Stimulated activated naive B cell treated with anti-CD40 and anti-IgM and Interleukin-4, amounts not matched to agents 10 μg/mL and 1 μg/mL and 100 μg/mL, for 72 hours (primary cell): ENCODE data around the gene TMPRSS3.
A peak's percentile ranks its signal among the peaks of the same experiment; 100 is the strongest.

Experiments used
- ATAC-seq, 2 donors: fragments of 150-1000 bp; cut with Tn5 transposase; replicated peaks; 2 replicates each; pipeline ENCODE4 v1.10.0; 2021; ENCODE audit warnings: moderate library complexity in 1 of 2
- DNase-seq: peaks from one replicate; pipeline ENCODE4 v3.0.0; 2021
- H3K27ac Mint-ChIP-seq: one replicate; pipeline ENCODE4 v1.8.0; 2022; ENCODE audit warnings: mild to moderate bottlenecking, mixed read lengths
- H3K27me3 Mint-ChIP-seq, 2 donors: one replicate each; pipeline ENCODE4 v1.8.0; 2022; ENCODE audit warnings: mixed read lengths in 2 of 2
- H3K36me3 Mint-ChIP-seq, 2 donors: one replicate each; pipeline ENCODE4 v1.8.0; 2022; ENCODE audit warnings: mixed read lengths in 2 of 2, mild to moderate bottlenecking in 1 of 2
- H3K4me1 Mint-ChIP-seq, 2 donors: one replicate each; pipeline ENCODE4 v1.8.0; 2022; ENCODE audit warnings: mixed read lengths in 2 of 2, mild to moderate bottlenecking in 1 of 2
- H3K4me3 Mint-ChIP-seq, 2 donors: one replicate each; pipeline ENCODE4 v1.8.0; 2022; ENCODE audit warnings: mild to moderate bottlenecking in 2 of 2, mixed read lengths in 2 of 2, moderate library complexity in 1 of 2
- H3K9me3 Mint-ChIP-seq, 2 donors: one replicate each; pipeline ENCODE4 v1.8.0; 2022; ENCODE audit warnings: mixed read lengths in 2 of 2, mild to moderate bottlenecking in 1 of 2

The TMPRSS3 gene

GRCh38 chr21:42395905-42396651 lies at the start of gene TMPRSS3:
TSS of gene TMPRSS3 (minus strand) at chr21:42396052. CDS start at chr21:42395417, 635 bp downstream.
- H3K4me1 Mint-ChIP-seq = peaks cover 32 to 50% of the 10 kb centered on the region in 2 donors
- peak within 1 kb of the TSS; percentile 32 for H3K27ac Mint-ChIP-seq
- H3K4me3 Mint-ChIP-seq = no peak within 1 kb of the TSS
- peaks cover 4 to 6% of the 10 kb centered on the region in 2 donors for H3K27me3 Mint-ChIP-seq
- DNase-seq (no peak), ATAC-seq (no peak)
- H3K36me3 Mint-ChIP-seq = no peaks in the 10 kb centered on the region
- no peaks in the 10 kb centered on the region for H3K9me3 Mint-ChIP-seq

DNA sequence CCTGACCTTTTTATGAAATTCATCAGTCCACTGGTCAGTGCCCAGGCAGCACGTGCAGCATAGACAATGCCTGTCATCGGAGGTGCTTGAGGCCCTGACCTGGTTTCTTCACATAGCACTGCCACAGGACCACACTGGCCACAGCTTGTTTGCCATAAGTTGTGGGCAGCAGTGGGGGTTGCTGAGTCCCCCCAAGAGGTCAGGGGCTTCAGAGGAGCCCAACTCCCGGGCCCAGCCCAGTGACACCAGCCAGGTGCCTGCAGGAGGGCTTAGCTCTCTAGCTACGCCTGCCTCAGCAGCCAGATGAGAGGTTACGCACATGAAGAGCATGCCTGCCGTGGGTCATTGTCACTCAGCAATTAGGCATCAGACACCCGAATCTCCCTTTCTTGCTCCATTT lies 49.5 kb upstream of the TMPRSS3 start:
- no peak overlapping the region for H3K27ac Mint-ChIP-seq
- H3K4me3 Mint-ChIP-seq = no peak overlapping the region
- H3K36me3 Mint-ChIP-seq = peaks cover 4 to 6% of the 10 kb centered on the region in 2 donors
- H3K27me3 Mint-ChIP-seq = peaks cover 18 to 27% of the 10 kb centered on the region in 2 donors
- ATAC-seq (no peak), DNase-seq (no peak)
- peaks cover 29 to 41% of the 10 kb centered on the region in 2 donors for H3K4me1 Mint-ChIP-seq
- no peaks in the 10 kb centered on the region for H3K9me3 Mint-ChIP-seq

DNA sequence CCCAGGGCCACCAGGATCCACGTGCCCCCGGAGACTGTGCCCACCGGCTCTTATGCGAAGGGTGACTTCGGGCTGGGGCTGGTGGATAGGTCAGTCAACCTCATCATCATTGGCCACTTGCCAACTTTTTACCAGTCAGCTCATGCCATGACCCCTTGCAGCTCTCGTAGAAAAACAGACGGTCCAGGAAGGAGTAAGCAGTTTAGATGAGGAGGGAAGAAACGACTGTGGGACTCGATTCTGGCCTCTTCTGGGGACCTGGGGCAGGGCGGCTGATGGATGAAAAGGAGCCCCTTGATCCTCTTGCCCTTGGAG lies 48.9 kb upstream of the TMPRSS3 start:
- ATAC-seq = no peak

DNA sequence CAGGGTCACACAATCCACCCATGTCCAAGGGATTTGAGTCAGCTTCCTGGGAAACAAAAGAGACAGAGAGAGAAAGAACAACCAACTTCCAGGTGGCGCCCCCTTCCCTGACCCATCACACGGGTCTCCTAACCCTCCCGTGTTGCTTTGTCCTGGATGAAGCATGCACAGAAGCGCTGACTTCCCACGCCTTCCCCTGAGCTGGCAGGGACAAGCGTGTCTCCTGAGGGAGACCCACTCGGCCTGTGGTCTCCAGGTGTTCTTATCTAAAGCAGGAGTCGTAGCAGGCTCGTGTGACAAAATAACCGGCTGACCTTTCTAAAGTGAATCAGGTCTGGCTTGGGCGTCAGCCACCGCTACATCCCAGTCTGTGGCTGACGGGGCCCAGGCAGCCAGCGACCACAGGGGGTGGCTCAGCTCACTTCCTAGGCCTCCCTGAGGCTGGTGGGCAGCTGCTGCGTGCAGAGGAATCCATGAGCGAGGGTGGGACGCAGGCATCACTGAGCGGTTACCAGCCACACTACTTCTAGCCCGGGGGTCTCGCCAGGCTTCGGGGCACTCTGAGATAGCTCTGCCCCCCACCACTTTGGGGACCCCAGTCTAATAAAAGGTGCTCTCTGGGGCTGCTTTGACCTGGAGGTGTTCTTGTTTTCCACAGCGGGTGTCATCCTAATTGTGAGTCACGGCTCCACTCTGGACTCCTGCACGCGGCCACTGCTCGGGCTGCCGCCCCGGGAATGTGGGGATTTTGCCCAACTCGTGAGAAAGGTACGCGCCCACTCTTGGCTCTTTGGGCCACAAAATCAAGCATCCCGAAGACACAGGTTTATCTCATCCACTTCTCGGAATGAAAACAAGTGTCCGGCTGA lies 48.3 kb upstream of the TMPRSS3 start:
- peaks cover 27 to 36% of the 10 kb centered on the region in 2 donors for H3K27me3 Mint-ChIP-seq
- no peak overlapping the region for H3K4me3 Mint-ChIP-seq
- no peak overlapping the region for H3K27ac Mint-ChIP-seq

More for the DNA sequence above, 48.9 kb upstream of the TMPRSS3 start:
- H3K4me3 Mint-ChIP-seq = no peak overlapping the region
- DNase-seq = no peak
- H3K9me3 Mint-ChIP-seq = peaks cover 0 to 2% of the 10 kb centered on the region in 2 donors
- no peak overlapping the region for H3K27ac Mint-ChIP-seq
- H3K4me1 Mint-ChIP-seq = peaks cover 28 to 41% of the 10 kb centered on the region in 2 donors
- H3K27me3 Mint-ChIP-seq = peaks cover 21 to 30% of the 10 kb centered on the region in 2 donors
- H3K36me3 Mint-ChIP-seq = peaks cover 4 to 9% of the 10 kb centered on the region in 2 donors

DNA sequence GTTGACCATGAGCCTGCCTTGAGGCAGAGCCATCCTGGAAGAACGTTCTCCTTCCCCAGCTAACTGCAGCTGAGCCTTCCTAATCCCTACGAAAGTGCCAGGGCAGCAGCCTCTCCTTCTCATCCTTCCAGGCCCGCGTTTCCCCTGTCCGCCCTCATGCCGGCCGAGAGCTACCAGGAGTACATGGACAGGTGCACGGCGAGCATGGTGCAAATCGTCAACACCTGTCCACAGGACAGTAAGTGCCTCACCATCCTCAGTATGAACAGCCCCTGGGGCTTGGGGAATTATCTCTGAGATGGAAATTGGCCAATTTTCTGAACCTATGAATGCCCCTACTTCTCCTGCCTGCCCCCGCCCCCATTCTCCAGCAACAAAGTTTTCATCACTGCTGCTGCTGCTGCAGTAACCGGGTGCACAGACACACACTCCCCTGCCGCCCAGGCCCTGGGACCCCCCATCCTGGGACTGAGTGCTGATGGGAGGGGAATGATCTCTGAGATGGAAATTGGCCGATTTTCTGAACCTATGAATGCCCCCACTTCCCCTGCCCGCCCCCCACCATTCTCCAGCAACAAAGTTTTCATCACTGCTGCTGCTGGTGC lies 47.4 kb upstream of the TMPRSS3 start:
- peaks cover 0 to 5% of the 10 kb centered on the region in 2 donors for H3K9me3 Mint-ChIP-seq
- H3K4me3 Mint-ChIP-seq = no peak overlapping the region
- peaks cover 34 to 36% of the 10 kb centered on the region in 2 donors for H3K4me1 Mint-ChIP-seq
- ATAC-seq = no peak
- H3K36me3 Mint-ChIP-seq = peaks cover 4 to 10% of the 10 kb centered on the region in 2 donors
- H3K27me3 Mint-ChIP-seq = peaks cover 35 to 42% of the 10 kb centered on the region in 2 donors
- DNase-seq = no peak
- H3K27ac Mint-ChIP-seq = no peak overlapping the region

More for the DNA sequence above, 48.3 kb upstream of the TMPRSS3 start:
- peaks cover 4 to 10% of the 10 kb centered on the region in 2 donors for H3K36me3 Mint-ChIP-seq
- ATAC-seq (no peak), DNase-seq (no peak)
- peaks cover 0 to 5% of the 10 kb centered on the region in 2 donors for H3K9me3 Mint-ChIP-seq
- H3K4me1 Mint-ChIP-seq = peaks cover 33 to 40% of the 10 kb centered on the region in 2 donors

DNA sequence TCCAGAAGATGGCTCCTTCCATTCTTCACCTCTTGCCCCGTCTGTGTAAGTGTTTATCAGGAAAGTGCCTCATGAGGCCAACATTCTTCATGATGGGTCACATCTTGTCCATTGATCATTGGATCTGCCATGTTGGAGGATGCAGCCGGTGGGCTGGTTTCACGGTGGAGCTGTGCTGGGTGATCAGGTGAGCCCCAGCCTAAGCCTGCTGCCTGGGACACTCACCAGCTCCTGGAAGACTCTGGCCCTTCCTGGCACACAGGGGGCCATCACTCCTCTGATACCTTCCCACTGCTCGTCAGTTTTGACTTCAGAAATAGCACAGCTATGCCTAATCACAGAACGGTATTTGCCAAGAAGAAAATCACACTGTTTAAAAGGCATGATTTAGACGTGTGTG lies 46.1 kb upstream of the TMPRSS3 start:
- ATAC-seq (no peak), DNase-seq (no peak)
- no peak overlapping the region for H3K27ac Mint-ChIP-seq
- H3K4me3 Mint-ChIP-seq = no peak overlapping the region
- H3K27me3 Mint-ChIP-seq = peaks cover 44 to 47% of the 10 kb centered on the region in 2 donors
- peaks cover 4 to 10% of the 10 kb centered on the region in 2 donors for H3K36me3 Mint-ChIP-seq
- H3K4me1 Mint-ChIP-seq = peaks cover 33 to 34% of the 10 kb centered on the region in 2 donors
- H3K9me3 Mint-ChIP-seq = peaks cover 3 to 5% of the 10 kb centered on the region in 2 donors

DNA sequence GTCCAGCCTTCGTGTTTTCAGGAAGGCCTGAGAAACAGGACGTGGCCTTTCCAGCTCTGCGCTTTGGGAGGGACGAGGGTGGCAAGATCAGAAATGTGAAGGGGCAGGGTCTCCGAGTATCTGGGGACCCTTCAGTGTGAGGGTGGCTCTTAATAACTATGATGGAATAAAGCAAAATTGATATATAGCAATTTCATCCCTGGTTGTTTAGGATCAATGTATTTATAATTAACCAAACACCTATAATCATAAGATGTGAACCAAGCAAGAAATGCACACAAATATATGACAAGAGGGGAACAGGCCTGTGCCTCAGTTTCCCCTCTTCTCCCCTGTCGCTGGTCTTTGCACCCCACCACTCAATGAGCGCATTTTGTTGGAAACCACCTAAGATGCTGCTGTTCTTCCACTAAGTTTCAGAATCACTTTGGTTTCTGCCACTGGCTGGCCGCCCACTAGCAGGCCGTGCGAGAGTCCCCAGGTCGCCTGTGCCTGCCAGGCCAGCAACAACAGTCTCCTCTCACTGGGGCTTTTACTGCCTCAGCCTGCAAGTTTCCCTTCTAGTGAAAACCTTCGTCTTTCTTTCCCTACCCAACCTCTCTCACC lies 44.4 kb upstream of the TMPRSS3 start:
- peak; percentile 83 to 91 for ATAC-seq
- peaks cover 21 to 23% of the 10 kb centered on the region in 2 donors for H3K4me1 Mint-ChIP-seq
- no peak for DNase-seq
- H3K27ac Mint-ChIP-seq = peak overlapping the region; percentile 51
- H3K36me3 Mint-ChIP-seq = peaks cover 0 to 7% of the 10 kb centered on the region in 2 donors
- peaks cover 36 to 45% of the 10 kb centered on the region in 2 donors for H3K27me3 Mint-ChIP-seq
- H3K4me3 Mint-ChIP-seq = peak overlapping the region in 1 of 2 donors; percentile 31
- H3K9me3 Mint-ChIP-seq = peaks cover 3 to 12% of the 10 kb centered on the region in 2 donors

GRCh38 chr21:42439284-42440186 lies 43.7 kb upstream of the TMPRSS3 start:
- no peak overlapping the region for H3K4me3 Mint-ChIP-seq
- ATAC-seq (peak; percentile 44 to 54), DNase-seq (no peak)
- H3K27ac Mint-ChIP-seq = peak overlapping the region; percentile 72
- peaks cover 21 to 25% of the 10 kb centered on the region in 2 donors for H3K4me1 Mint-ChIP-seq
- H3K27me3 Mint-ChIP-seq = peaks cover 41 to 52% of the 10 kb centered on the region in 2 donors
- H3K36me3 Mint-ChIP-seq = peaks cover 0 to 7% of the 10 kb centered on the region in 2 donors
- H3K9me3 Mint-ChIP-seq = peaks cover 3 to 16% of the 10 kb centered on the region in 2 donors

DNA sequence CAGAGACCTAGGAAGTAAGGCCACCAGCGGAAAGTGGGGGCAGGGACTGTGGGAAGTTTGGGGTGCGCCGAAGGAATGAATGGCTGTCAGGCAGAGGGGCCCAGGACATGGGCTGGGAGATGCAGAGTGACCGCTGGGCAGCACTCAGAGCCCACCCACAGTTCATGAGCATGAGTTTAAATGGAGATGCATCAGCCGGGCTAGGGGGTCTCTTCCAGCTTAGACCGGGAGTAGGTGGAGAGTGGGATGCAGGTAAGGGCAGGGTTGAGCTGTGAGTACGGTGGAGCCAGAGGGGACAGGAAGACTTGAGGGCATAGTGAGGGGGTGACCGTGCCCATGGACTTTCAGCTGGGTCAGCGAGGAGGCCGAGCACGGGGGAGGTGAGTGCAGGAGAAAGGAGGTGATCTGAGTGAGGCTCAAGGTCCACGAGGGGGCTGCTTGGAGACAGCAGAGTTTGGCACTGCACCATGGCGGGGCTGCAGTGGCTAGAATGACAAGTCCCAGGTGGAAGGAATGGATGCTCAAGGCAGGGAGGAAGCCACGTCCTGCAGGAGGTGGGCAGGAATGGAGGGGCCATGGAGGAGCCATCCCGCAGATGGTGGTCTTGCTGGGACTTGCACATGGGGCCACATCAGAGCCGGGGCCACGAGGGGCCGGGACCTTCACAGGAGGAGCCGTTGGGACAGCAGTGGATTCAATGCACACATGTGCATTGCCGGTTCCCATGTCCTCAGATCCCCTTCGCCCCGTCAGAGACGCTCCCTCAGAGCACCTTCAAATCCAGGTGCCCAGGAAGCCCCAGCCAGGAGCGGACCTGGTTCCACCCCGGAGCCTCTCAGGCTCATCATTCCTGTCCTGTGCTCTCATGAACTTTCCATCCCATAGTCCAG lies 42.7 kb upstream of the TMPRSS3 start:
- peak overlapping the region; percentile 76 for H3K27ac Mint-ChIP-seq
- no peak for DNase-seq
- H3K9me3 Mint-ChIP-seq = peaks cover 3 to 16% of the 10 kb centered on the region in 2 donors
- no peak overlapping the region for H3K4me3 Mint-ChIP-seq
- H3K27me3 Mint-ChIP-seq = peaks cover 44 to 56% of the 10 kb centered on the region in 2 donors
- peaks cover 21 to 23% of the 10 kb centered on the region in 2 donors for H3K4me1 Mint-ChIP-seq
- ATAC-seq = no peak
- H3K36me3 Mint-ChIP-seq = peaks cover 0 to 5% of the 10 kb centered on the region in 2 donors

DNA sequence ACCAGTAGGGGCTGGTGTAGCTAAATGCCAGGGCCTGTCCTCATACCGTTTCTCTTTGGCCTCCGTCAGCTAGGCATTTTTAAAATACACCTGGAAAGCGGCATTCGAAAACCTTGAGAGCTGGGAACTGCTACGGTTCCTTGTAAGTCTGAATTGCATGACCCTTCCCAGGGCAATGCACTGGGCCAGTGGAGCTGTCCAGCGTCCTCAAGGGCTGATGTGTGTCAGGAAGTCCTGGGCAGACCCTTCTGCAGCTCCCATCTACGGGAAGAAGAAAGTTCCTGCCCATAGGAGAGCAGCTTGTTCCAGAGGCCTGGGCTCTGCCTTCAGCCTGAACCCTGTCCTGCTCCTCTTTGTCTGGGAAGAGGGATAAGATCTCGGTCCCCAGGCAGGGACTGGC lies 41.9 kb upstream of the TMPRSS3 start:
- Mint-ChIP-seq H3K27me3 (peaks cover 43 to 58% of the 10 kb centered on the region in 2 donors), H3K9me3 (peaks cover 3 to 17% of the 10 kb centered on the region in 2 donors), H3K4me1 (peaks cover 21 to 23% of the 10 kb centered on the region in 2 donors), H3K36me3 (peaks cover 0 to 4% of the 10 kb centered on the region in 2 donors), H3K4me3 (no peak overlapping the region), H3K27ac (no peak overlapping the region)
- ATAC-seq (no peak), DNase-seq (no peak)

- DNase-seq (no peak), ATAC-seq (no peak)
- Mint-ChIP-seq H3K4me1 (peaks cover 21 to 23% of the 10 kb centered on the region in 2 donors), H3K27me3 (peaks cover 46 to 58% of the 10 kb centered on the region in 2 donors), H3K36me3 (peaks cover 3 to 9% of the 10 kb centered on the region in 2 donors), H3K27ac (no peak overlapping the region), H3K4me3 (no peak overlapping the region), H3K9me3 (peaks cover 9 to 23% of the 10 kb centered on the region in 2 donors)
These were observed 41.1 kb upstream of the TMPRSS3 start for GRCh38 chr21:42436914-42437313.

GRCh38 chr21:42435833-42436232 lies 40.0 kb upstream of the TMPRSS3 start:
- Mint-ChIP-seq H3K9me3 (peaks cover 9 to 23% of the 10 kb centered on the region in 2 donors), H3K4me3 (no peak overlapping the region), H3K27me3 (peaks cover 50 to 60% of the 10 kb centered on the region in 2 donors), H3K4me1 (peaks cover 19 to 21% of the 10 kb centered on the region in 2 donors), H3K36me3 (peaks cover 3 to 9% of the 10 kb centered on the region in 2 donors), H3K27ac (no peak overlapping the region)
- no peak for ATAC-seq
- no peak for DNase-seq
